NCI-H748 (cell line): ENCODE results near the gene PDLIM7.
"Not testable (repeated sequence)": the region's sequence is repeated elsewhere in the genome, so short reads cannot be mapped to it uniquely, and the experiment has no call there.

Experiments used
- DNase-seq: peaks from one replicate; lab custom pipeline; 2025; ENCODE audit not compliant: unreplicated experiment; lab: John Stamatoyannopoulos, UW

The PDLIM7 gene

DNA sequence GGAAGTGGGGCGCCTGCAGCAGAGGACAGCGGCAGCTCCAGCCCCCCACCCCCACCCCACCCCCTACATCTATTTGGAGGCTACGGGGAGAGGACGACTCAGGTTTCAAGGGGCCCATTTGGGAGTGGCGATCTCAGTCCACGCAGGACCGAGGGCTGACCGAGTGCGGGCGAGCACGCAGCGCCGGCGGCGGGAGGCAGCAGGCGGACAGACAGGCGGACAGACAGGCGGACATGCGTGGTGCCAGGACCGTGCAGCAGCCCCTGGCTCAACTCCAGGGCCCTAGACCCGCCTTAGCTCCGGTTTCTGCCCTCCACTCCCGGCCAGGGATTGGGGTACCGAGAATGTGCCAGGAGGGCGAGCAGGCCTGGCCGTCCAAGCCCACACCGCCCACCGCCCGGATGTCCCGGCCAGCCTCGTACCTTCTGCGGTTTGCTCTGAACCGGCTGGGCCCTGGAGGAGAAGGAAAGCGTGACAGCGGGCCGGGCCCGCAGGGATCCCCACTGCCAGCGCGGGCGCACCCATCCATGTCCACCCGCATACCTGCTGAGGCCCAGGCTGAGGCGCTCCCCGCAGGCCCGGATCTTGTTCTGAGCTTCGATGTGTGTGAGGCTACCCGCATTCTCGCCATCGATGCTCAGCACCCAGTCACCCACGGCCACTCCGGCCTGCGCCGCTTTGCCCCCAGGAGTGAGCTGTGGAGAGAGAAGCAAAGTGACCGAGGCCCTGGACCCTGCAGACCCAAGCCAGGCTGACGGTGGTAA lies 5.2 kb downstream of the PDLIM7 start:
- DNase-seq: no peak

- DNase-seq: peak; percentile 15
Measured at GRCh38 chr5:177491429-177491945, 5.9 kb downstream of the PDLIM7 start.

GRCh38 chr5:177490992-177491391 lies 6.4 kb downstream of the PDLIM7 start:
- no peak for DNase-seq

GRCh38 chr5:177490311-177490991 lies 7.0 kb downstream of the PDLIM7 start:
- no peak for DNase-seq

- DNase-seq: peak; percentile 21
Measured at GRCh38 chr5:177489119-177489716, 8.2 kb downstream of the PDLIM7 start.

DNA sequence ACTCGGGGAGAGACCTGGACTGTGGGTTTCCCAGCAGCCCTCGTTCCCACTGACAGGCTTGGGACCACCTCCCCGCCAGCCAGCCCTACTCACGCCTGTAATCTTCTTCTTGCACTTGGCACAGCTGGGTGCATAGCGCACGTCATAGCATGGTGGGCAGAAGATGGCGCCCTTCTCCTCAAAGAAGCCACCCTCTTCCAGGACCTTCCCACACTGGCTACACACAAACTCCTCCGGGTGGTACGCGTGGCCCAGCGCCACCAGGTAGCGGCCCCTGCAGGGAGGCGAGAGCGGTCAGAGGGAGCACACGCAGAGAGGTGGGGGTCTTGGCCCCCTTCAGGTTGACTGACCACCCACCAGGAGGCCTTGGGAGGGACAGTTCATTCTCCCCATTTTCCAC lies 9.4 kb downstream of the PDLIM7 start:
- no peak for DNase-seq

- DNase-seq: no peak
Measured at GRCh38 chr5:177487144-177487543, 10.3 kb downstream of the PDLIM7 start.

DNA sequence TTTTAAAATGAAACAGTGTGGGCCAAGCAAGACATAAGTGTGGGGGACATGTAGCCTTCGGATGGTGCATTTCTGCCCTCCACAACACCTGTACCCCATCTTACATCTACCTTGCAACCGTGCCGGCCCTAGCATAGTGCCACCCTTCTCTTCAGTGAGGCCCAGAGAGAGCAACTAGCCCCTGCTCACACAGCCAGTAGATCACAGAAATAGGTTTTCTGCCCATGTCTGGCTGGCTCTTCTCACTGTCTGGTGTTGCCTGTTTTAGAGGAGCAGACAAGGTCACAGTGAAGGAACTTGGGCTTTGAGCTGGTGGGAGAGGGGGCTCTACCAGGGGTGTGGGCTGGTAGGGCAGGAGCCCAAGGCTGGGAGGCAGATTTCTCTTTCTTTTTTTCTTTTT lies 11.1 kb downstream of the PDLIM7 start:
- DNase-seq: no peak

GRCh38 chr5:177485753-177486152 lies 11.7 kb downstream of the PDLIM7 start:
- DNase-seq: not testable (repeated sequence)

DNA sequence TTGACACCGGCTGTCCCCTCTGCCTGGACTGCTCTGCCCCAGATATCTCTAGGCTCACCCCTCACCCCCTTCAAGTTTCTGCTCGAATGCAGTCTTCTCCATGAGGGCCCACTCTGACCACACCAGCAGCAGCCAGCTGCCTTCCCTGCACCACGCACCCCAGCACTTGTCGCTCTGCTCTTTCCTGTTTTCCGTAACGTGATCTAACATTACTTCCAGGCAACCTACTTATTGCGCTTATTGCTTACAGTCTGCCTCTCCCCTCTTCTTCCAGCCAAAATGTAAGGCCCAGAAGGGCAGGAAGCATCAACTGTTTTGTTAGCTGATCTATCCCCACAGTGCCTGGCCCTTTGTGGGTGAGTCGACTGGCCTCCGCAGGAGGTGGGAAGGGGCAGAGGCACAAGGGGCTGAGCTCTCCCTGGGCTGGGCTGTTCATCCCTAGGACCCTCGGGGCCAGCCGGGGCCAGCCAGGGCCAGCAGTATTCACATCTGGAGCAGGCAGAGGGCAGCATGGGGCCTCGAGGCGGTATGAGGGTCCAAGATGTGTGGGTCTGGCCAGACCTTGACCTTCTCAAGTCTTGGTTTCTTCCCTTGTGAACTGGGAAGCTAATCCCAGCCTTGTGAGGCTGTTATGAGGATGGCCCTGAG lies 12.4 kb downstream of the PDLIM7 start:
- no peak for DNase-seq

DNA sequence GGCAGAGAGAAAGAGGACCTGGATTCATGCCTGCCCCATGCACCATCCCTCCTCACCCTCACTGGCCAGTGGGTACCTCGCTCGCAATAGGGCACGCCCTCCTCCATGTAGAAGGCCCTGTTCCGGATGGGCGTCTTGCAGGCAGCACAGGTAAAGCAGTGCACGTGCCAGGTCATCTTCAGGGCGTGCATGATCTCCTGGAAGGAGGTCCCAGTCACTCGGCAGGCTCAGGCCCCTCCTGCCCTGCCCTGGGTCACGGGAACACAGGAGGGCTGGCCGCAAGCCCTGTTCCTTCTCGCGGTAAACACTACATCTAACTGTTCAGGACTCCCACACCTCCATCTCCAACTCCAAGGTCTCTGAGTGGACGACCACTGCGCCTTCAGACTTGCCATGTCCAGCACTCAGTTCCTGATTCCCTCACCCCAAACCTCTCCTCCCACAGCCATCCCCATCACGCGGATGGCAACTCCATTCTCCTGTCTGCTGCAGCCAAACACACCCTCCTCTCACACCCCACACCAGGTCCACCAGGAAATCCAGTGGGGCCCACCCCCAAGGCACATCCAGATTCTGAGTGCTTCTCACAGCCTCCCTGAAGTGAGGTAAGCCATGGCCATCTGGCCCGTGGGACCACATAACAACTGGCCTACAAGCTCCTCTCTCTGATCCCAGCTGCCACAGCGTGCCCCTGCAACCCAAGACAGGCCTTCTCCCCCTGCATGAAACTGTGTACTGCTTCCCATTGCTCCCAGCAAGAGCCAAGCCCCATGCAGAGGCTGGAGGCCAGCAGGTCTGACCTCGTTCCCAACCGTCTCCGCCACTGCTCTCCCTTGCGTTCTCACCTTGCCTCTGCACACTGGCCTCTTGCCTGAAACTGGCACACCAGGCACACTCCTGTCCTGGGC lies 13.2 kb downstream of the PDLIM7 start:
- DNase-seq: no peak

- no peak for DNase-seq
Measured at GRCh38 chr5:177483042-177483441, 14.4 kb downstream of the PDLIM7 start.

DNA sequence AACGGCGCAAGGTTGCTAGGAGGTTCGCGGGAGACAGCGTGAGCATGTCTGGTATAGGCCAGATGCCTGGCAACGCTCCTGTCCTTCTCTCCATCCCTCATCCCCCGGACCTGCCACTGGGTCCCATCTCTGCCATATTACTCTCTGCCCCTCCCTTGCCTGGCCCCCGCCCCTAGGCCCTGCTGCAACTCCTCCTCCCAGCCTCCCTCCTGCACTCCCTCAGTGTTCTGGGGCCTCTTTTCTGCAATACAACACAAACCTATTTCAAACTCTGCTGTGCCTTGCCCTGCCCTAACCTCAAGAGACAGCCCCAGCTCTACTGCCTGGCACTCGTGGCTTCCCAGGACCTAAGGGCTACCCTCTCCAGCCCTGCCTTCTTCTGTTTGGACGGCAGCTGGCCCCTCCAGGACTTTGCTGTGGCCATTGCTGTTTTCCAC lies 15.0 kb downstream of the PDLIM7 start:
- DNase-seq: no peak

DNA sequence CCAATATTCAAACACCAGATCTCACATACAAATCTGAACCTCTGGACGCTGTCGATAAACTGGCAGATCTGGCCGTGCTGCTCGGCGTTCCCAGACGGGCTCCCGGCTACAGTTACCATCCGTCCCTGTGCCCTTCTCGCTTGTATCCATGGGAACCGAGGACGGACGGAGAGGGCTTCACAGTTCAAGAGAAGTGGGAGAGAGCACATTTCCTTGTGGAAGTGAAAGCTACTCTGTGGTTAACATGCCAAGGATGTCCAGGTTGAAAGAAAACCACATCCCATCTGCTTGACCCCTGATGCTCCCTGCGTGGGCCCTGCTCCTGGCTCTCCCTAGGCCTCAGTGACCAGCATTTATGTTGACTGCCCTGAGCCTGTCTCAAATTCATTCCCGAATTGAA lies 17.6 kb downstream of the PDLIM7 start:
- no peak for DNase-seq

- DNase-seq: no peak
Measured at GRCh38 chr5:177478711-177479646, 18.4 kb downstream of the PDLIM7 start.

DNA sequence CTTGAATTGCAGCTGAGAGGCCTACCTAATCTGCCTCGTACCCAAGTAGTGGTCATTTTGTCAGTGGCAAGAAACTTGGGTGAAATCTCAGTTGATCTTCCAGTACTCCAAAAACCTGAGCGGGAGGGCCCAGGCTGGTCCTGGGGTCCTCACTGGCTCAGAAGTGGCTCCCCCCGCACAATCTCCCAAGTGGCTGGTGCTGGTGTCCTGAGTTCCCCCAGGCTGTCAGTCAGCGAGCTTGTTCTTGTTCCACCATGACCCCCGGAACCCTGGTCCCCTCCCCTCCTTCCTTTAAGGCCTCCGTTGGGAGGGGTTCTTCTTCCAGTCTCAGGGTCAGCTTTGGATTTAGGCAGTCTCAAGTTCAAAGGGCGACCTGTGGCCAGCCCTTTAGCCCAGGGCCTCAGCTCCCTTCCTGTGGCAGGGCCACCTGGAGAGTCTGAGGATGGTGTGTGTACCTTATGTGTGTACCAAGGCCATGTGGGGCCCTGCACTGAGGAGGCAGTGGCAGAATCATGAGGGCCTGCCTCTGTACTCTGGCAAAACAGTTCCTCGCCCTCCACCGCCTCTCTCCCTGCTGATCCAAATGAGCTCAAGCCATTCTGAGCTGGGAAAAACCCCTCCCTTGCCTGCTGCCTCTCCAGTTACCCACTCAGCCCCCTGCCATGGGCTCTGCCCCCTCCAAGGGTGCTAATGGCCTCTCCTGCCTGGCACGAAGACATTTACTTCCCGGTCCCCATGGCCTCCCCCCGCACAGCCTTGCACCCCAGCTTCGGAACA lies 19.5 kb downstream of the PDLIM7 start:
- no peak for DNase-seq

GRCh38 chr5:177476531-177477233 lies 20.7 kb downstream of the PDLIM7 start:
- DNase-seq: no peak
